ENCODE results near the gene GMDS.

The GMDS gene

GRCh38 chr6:2203264-2203663 is 42.1 kb downstream of the GMDS start:
- no peaks in the 10 kb centered on the region for H3K79me2 ChIP-seq (ENCODE audit: low read length)
- H2AFZ ChIP-seq (ENCODE audit: low read depth, low read length) = no peak overlapping the region
- TF ChIP-seq CTCF (IDR thresholded peaks at IDR 0.05; ENCODE audit: low read depth, low read length) (no peak), EZH2phosphoT487 (IDR thresholded peaks at IDR 0.05; ENCODE audit: low read depth) (no peak)

GRCh38 chr6:2197984-2198383 is 47.4 kb downstream of the GMDS start:
- no peaks in the 10 kb centered on the region for H3K27me3 ChIP-seq (ENCODE audit: low read depth, low read length)
- no peak overlapping the region for H3K27ac ChIP-seq (ENCODE audit: low read length)
- TF ChIP-seq EZH2phosphoT487 (IDR thresholded peaks at IDR 0.05; ENCODE audit: low read depth) = no peak
- TF ChIP-seq CTCF (IDR thresholded peaks at IDR 0.05; ENCODE audit: low read depth, low read length) = no peak
- H4K20me1 ChIP-seq (ENCODE audit: insufficient read depth, low read length) = no peaks in the 10 kb centered on the region
- H3K4me1 ChIP-seq (ENCODE audit: low read length) = no peaks in the 10 kb centered on the region
- H3K9me3 ChIP-seq (ENCODE audit: insufficient read depth, low read length) = no peaks in the 10 kb centered on the region
- H3K4me3 ChIP-seq (ENCODE audit: low read length) = no peak overlapping the region
- H3K9ac ChIP-seq (ENCODE audit: low read length) = no peak overlapping the region
- H3K79me2 ChIP-seq (ENCODE audit: low read length) = no peaks in the 10 kb centered on the region
- no peaks in the 10 kb centered on the region for H3K36me3 ChIP-seq (replicated peaks; ENCODE audit: low read depth, low read length)
- no peak overlapping the region for H3K4me2 ChIP-seq (ENCODE audit: low read length)
- H2AFZ ChIP-seq (ENCODE audit: low read depth, low read length) = no peak overlapping the region

More at GRCh38 chr6:2203264-2203663, 42.1 kb downstream of the GMDS start:
- Histone ChIP-seq H3K9me3 (ENCODE audit: insufficient read depth, low read length) (no peaks in the 10 kb centered on the region), H4K20me1 (ENCODE audit: insufficient read depth, low read length) (no peaks in the 10 kb centered on the region), H3K4me1 (ENCODE audit: low read length) (no peaks in the 10 kb centered on the region), H3K9ac (ENCODE audit: low read length) (no peak overlapping the region), H3K27ac (ENCODE audit: low read length) (no peak overlapping the region), H3K4me3 (ENCODE audit: low read length) (no peak overlapping the region), H3K27me3 (ENCODE audit: low read depth, low read length) (no peaks in the 10 kb centered on the region), H3K4me2 (ENCODE audit: low read length) (no peak overlapping the region), H3K36me3 (replicated peaks; ENCODE audit: low read depth, low read length) (no peaks in the 10 kb centered on the region)

- Histone ChIP-seq H3K79me2 (ENCODE audit: low read length) (no peaks in the 10 kb centered on the region), H2AFZ (ENCODE audit: low read depth, low read length) (no peak overlapping the region), H3K9ac (ENCODE audit: low read length) (no peak overlapping the region), H3K27ac (ENCODE audit: low read length) (no peak overlapping the region), H4K20me1 (ENCODE audit: insufficient read depth, low read length) (no peaks in the 10 kb centered on the region), H3K27me3 (ENCODE audit: low read depth, low read length) (no peaks in the 10 kb centered on the region), H3K4me3 (ENCODE audit: low read length) (no peak overlapping the region), H3K36me3 (replicated peaks; ENCODE audit: low read depth, low read length) (no peaks in the 10 kb centered on the region), H3K4me1 (ENCODE audit: low read length) (no peaks in the 10 kb centered on the region), H3K4me2 (ENCODE audit: low read length) (no peak overlapping the region), H3K9me3 (ENCODE audit: insufficient read depth, low read length) (no peaks in the 10 kb centered on the region)
- TF ChIP-seq CTCF (IDR thresholded peaks at IDR 0.05; ENCODE audit: low read depth, low read length) = no peak
Measured at GRCh38 chr6:2197177-2197671, 48.2 kb downstream of the GMDS start.

GRCh38 chr6:2196079-2196679 is 49.2 kb downstream of the GMDS start:
- no peaks in the 10 kb centered on the region for H3K4me1 ChIP-seq (ENCODE audit: low read length)
- H3K9ac ChIP-seq (ENCODE audit: low read length) = no peak overlapping the region
- H3K9me3 ChIP-seq (ENCODE audit: insufficient read depth, low read length) = no peaks in the 10 kb centered on the region
- H3K4me2 ChIP-seq (ENCODE audit: low read length) = no peak overlapping the region
- H3K27me3 ChIP-seq (ENCODE audit: low read depth, low read length) = no peaks in the 10 kb centered on the region
- H3K27ac ChIP-seq (ENCODE audit: low read length) = no peak overlapping the region
- no peak overlapping the region for H3K4me3 ChIP-seq (ENCODE audit: low read length)
- no peaks in the 10 kb centered on the region for H3K36me3 ChIP-seq (replicated peaks; ENCODE audit: low read depth, low read length)
- H2AFZ ChIP-seq (ENCODE audit: low read depth, low read length) = no peak overlapping the region
- no peaks in the 10 kb centered on the region for H3K79me2 ChIP-seq (ENCODE audit: low read length)
- H4K20me1 ChIP-seq (ENCODE audit: insufficient read depth, low read length) = no peaks in the 10 kb centered on the region
- TF ChIP-seq CTCF (IDR thresholded peaks at IDR 0.05; ENCODE audit: low read depth, low read length) (peak; percentile 66), EZH2phosphoT487 (IDR thresholded peaks at IDR 0.05; ENCODE audit: low read depth) (no peak)

Data from OCI-LY3 (cell line).